Measurements from ENCODE around the gene FLNB. TPM values are rescaled to one million over a fixed set of nuclear protein-coding genes. Genes with fewer than 3 reads are reported as not detected.

FLNB gene
- total RNA-seq, 1 donor from 2014 or later: 40.4 TPM

- no peaks in the 10 kb centered on the region for H3K9me3 Mint-ChIP-seq
- H3K4me1 Mint-ChIP-seq: peaks cover 12% of the 10 kb centered on the region
- peaks cover 3% of the 10 kb centered on the region for H3K27me3 Mint-ChIP-seq (ENCODE audit: low read depth)
- no peak overlapping the region for H3K27ac Mint-ChIP-seq (ENCODE audit: unreplicated experiment)
- no peaks in the 10 kb centered on the region for H3K36me3 Mint-ChIP-seq (ENCODE audit: low read depth)
- no peak for DNase-seq (ENCODE audit: low read depth, low spot score)
- no peak for TF ChIP-seq CTCF (conservative IDR thresholded peaks at IDR 0.05)
- H3K4me3 Mint-ChIP-seq: peak overlapping the region; percentile 81
Observed at GRCh38 chr3:58009026-58009748, 965 bp downstream of the FLNB start.

GRCh38 chr3:58009749-58010535 lies 1.7 kb downstream of the FLNB start:
- H3K27me3 Mint-ChIP-seq (ENCODE audit: low read depth): peaks cover 3% of the 10 kb centered on the region
- H3K4me3 Mint-ChIP-seq: peak overlapping the region; percentile 81
- H3K4me1 Mint-ChIP-seq: peaks cover 12% of the 10 kb centered on the region
- H3K9me3 Mint-ChIP-seq: no peaks in the 10 kb centered on the region
- no peak for DNase-seq (ENCODE audit: low read depth, low spot score)
- no peak overlapping the region for H3K27ac Mint-ChIP-seq (ENCODE audit: unreplicated experiment)
- no peaks in the 10 kb centered on the region for H3K36me3 Mint-ChIP-seq (ENCODE audit: low read depth)
- TF ChIP-seq CTCF (conservative IDR thresholded peaks at IDR 0.05): no peak

- Mint-ChIP-seq H3K9me3 (no peaks in the 10 kb centered on the region), H3K4me3 (peak overlapping the region; percentile 73)
Observed at GRCh38 chr3:58010562-58010961, 2.3 kb downstream of the FLNB start.

GRCh38 chr3:58011580-58011979 lies 3.4 kb downstream of the FLNB start:
- no peak for DNase-seq (ENCODE audit: low read depth, low spot score)
- H3K4me1 Mint-ChIP-seq: peaks cover 12% of the 10 kb centered on the region
- H3K36me3 Mint-ChIP-seq (ENCODE audit: low read depth): no peaks in the 10 kb centered on the region
- peaks cover 2% of the 10 kb centered on the region for H3K27me3 Mint-ChIP-seq (ENCODE audit: low read depth)
- H3K4me3 Mint-ChIP-seq: peak overlapping the region; percentile 73
- no peak overlapping the region for H3K27ac Mint-ChIP-seq (ENCODE audit: unreplicated experiment)
- no peaks in the 10 kb centered on the region for H3K9me3 Mint-ChIP-seq
- TF ChIP-seq CTCF (conservative IDR thresholded peaks at IDR 0.05): no peak

More at GRCh38 chr3:58010562-58010961, 2.3 kb downstream of the FLNB start:
- Mint-ChIP-seq H3K27ac (ENCODE audit: unreplicated experiment) (no peak overlapping the region), H3K36me3 (ENCODE audit: low read depth) (no peaks in the 10 kb centered on the region), H3K27me3 (ENCODE audit: low read depth) (peaks cover 3% of the 10 kb centered on the region), H3K4me1 (peaks cover 12% of the 10 kb centered on the region)
- TF ChIP-seq CTCF (conservative IDR thresholded peaks at IDR 0.05): no peak
- no peak for DNase-seq (ENCODE audit: low read depth, low spot score)

- H3K4me3 Mint-ChIP-seq: peak overlapping the region; percentile 20
- peaks cover 16% of the 10 kb centered on the region for H3K4me1 Mint-ChIP-seq
- no peaks in the 10 kb centered on the region for H3K9me3 Mint-ChIP-seq
- no peak overlapping the region for H3K27ac Mint-ChIP-seq (ENCODE audit: unreplicated experiment)
- no peak for TF ChIP-seq CTCF (conservative IDR thresholded peaks at IDR 0.05)
- DNase-seq (ENCODE audit: low read depth, low spot score): no peak
- H3K27me3 Mint-ChIP-seq (ENCODE audit: low read depth): no peaks in the 10 kb centered on the region
- H3K36me3 Mint-ChIP-seq (ENCODE audit: low read depth): no peaks in the 10 kb centered on the region
Observed at GRCh38 chr3:58012302-58012701, 4.1 kb downstream of the FLNB start.

Measured in neural crest cell (in vitro differentiated cells).